ENCODE data around the gene ADCY2.

ADCY2 gene

DNA sequence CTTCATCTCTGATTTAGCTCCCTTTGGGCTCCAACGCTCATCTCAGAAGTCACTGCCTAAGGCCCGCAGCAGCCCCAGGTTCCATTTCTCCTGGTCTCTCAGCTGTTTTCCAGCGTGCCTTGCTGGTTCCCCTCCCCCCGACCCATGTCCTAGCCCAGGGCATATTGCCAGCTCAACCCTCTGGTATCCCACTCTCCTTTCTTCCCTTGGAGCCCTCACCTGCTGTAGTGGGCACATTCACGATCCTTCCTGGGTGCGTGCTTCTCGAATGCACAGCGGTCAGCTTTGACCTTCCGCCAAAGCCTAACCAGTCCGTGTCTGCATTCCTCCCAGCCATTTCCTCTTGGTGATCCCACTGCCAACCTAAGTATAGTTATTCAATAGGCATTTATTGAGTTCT is 418.9 kb downstream of the ADCY2 start:
- Histone ChIP-seq H3K36me3 (ENCODE audit: control insufficient read depth, low read length) (no peaks in the 10 kb centered on the region), H3K27ac (ENCODE audit: low read depth, low read length) (no peak overlapping the region)

DNA sequence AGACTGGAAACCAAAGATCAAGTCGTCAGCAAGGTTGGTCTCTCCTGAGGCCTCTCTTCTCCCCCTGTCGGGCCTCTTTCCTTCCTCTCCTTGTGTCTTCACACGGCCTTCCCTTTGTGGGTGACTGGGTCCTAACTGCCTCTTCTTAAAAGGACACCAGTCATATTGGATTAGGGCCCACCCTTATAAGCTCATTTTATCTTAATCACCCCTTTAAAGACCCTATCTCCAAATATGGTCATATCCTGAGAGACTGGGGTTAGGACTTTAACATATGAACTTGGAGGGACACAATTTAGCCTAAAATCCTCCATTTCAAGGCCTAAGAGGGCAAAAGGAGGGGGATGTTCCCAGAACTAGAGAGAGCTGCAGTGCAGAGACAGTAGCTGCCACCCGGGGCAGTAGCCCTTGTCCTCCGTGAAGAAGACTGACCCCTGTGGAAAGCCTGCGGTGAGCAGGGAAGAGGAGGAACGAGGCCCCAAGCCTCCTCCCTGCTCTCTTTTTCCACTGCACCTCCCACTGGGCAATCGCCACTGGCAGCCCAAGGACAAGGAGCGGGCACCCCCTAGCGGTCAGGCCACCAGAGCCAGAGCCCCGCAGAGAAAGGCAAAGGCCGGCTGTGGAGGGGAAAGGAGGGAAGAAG is 420.1 kb downstream of the ADCY2 start:
- Histone ChIP-seq H3F3A (ENCODE audit: control insufficient read depth, insufficient read depth) (no peaks in the 10 kb centered on the region), H3K36me3 (ENCODE audit: control insufficient read depth, low read length) (no peaks in the 10 kb centered on the region), H3K27ac (ENCODE audit: low read depth, low read length) (no peak overlapping the region), H3K9me2 (replicated peaks; ENCODE audit: control insufficient read depth, low read length) (no peaks in the 10 kb centered on the region), H3K79me2 (ENCODE audit: control insufficient read depth, low read length) (no peaks in the 10 kb centered on the region), H3K4me2 (ENCODE audit: low read length) (peak overlapping the region; percentile 11; the same call in 1 of the 2 replicates), H3K9me3 (ENCODE audit: control insufficient read depth, insufficient read depth, low read length) (no peaks in the 10 kb centered on the region), H3K4me1 (ENCODE audit: control insufficient read depth, low read length) (0 out of 2 replicates have a peak, but pooled peaks cover 4% of the 10 kb centered on the region), H3K4me3 (ENCODE audit: low read length) (no peak overlapping the region), H4K20me1 (ENCODE audit: control insufficient read depth, insufficient read depth, low read depth, low read length) (no peaks in the 10 kb centered on the region), H3K27me3 (ENCODE audit: control insufficient read depth, low read length) (no peaks in the 10 kb centered on the region)
- TF ChIP-seq EZH2phosphoT487 (IDR thresholded peaks at IDR 0.05; ENCODE audit: borderline replicate concordance, low read length) = no peak
- TF ChIP-seq, protein P1, sequence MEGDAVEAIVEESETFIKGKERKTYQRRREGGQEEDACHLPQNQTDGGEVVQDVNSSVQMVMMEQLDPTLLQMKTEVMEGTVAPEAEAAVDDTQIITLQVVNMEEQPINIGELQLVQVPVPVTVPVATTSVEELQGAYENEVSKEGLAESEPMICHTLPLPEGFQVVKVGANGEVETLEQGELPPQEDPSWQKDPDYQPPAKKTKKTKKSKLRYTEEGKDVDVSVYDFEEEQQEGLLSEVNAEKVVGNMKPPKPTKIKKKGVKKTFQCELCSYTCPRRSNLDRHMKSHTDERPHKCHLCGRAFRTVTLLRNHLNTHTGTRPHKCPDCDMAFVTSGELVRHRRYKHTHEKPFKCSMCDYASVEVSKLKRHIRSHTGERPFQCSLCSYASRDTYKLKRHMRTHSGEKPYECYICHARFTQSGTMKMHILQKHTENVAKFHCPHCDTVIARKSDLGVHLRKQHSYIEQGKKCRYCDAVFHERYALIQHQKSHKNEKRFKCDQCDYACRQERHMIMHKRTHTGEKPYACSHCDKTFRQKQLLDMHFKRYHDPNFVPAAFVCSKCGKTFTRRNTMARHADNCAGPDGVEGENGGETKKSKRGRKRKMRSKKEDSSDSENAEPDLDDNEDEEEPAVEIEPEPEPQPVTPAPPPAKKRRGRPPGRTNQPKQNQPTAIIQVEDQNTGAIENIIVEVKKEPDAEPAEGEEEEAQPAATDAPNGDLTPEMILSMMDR (IDR thresholded peaks at IDR 0.05; ENCODE audit: low read depth, low read length, poor library complexity, severe bottlenecking) = peak; percentile 95

More for the DNA sequence above, 418.9 kb downstream of the ADCY2 start:
- no peaks in the 10 kb centered on the region for H3K79me2 ChIP-seq (ENCODE audit: control insufficient read depth, low read length)
- no peak overlapping the region for H3K4me2 ChIP-seq (ENCODE audit: low read length)
- 0 out of 2 replicates have a peak, but pooled peaks cover 4% of the 10 kb centered on the region for H3K4me1 ChIP-seq (ENCODE audit: control insufficient read depth, low read length)
- no peaks in the 10 kb centered on the region for H4K20me1 ChIP-seq (ENCODE audit: control insufficient read depth, insufficient read depth, low read depth, low read length)
- no peak overlapping the region for H3K4me3 ChIP-seq (ENCODE audit: low read length)
- H3F3A ChIP-seq (ENCODE audit: control insufficient read depth, insufficient read depth) = no peaks in the 10 kb centered on the region
- H3K9me2 ChIP-seq (replicated peaks; ENCODE audit: control insufficient read depth, low read length) = no peaks in the 10 kb centered on the region
- no peaks in the 10 kb centered on the region for H3K9me3 ChIP-seq (ENCODE audit: control insufficient read depth, insufficient read depth, low read length)
- no peak for TF ChIP-seq EZH2phosphoT487 (IDR thresholded peaks at IDR 0.05; ENCODE audit: borderline replicate concordance, low read length)
- TF ChIP-seq, protein P1 (IDR thresholded peaks at IDR 0.05; ENCODE audit: low read depth, low read length, poor library complexity, severe bottlenecking) = no peak
- no peaks in the 10 kb centered on the region for H3K27me3 ChIP-seq (ENCODE audit: control insufficient read depth, low read length)

DNA sequence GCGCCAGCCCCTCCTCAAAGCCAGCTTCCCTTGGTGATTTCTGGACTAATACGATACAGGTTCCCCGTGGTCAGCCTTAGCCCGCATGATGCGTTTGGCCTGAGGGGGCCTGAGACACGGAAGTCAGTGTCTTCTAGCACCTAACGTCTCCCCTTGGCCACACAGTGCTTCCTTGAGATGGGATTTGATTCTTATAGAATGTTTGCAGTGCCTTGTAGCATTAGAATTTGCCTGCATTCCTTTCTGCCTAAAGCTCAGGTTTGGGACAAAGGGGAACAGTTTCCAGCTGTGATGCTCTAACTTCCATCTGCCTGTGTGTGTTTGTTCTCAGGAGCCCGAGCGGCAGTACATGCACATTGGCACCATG is 420.6 kb downstream of the ADCY2 start:
- TF ChIP-seq, protein P1 (IDR thresholded peaks at IDR 0.05; ENCODE audit: low read depth, low read length, poor library complexity, severe bottlenecking) = peak; percentile 19
- no peak for TF ChIP-seq EZH2phosphoT487 (IDR thresholded peaks at IDR 0.05; ENCODE audit: borderline replicate concordance, low read length)
- Histone ChIP-seq H3K27ac (ENCODE audit: low read depth, low read length) (no peak overlapping the region), H3K4me2 (ENCODE audit: low read length) (no peak overlapping the region), H3K4me3 (ENCODE audit: low read length) (no peak overlapping the region), H4K20me1 (ENCODE audit: control insufficient read depth, insufficient read depth, low read depth, low read length) (no peaks in the 10 kb centered on the region), H3K9me3 (ENCODE audit: control insufficient read depth, insufficient read depth, low read length) (no peaks in the 10 kb centered on the region), H3K9me2 (replicated peaks; ENCODE audit: control insufficient read depth, low read length) (no peaks in the 10 kb centered on the region), H3K79me2 (ENCODE audit: control insufficient read depth, low read length) (no peaks in the 10 kb centered on the region), H3K36me3 (ENCODE audit: control insufficient read depth, low read length) (no peaks in the 10 kb centered on the region), H3K27me3 (ENCODE audit: control insufficient read depth, low read length) (no peaks in the 10 kb centered on the region), H3K4me1 (ENCODE audit: control insufficient read depth, low read length) (0 out of 2 replicates have a peak, but pooled peaks cover 4% of the 10 kb centered on the region), H3F3A (ENCODE audit: control insufficient read depth, insufficient read depth) (no peaks in the 10 kb centered on the region)

Data from DOHH2 (cell line).